ENCODE results near the gene NSMF. TPM values are rescaled to one million over a fixed set of nuclear protein-coding genes. Genes with fewer than 3 reads are reported as not detected.
A peak's percentile ranks its signal among the peaks of the same experiment; 100 is the strongest.

The NSMF gene
- total RNA-seq, 2 donors from 2014 or later = 42.4 to 128 TPM

DNA sequence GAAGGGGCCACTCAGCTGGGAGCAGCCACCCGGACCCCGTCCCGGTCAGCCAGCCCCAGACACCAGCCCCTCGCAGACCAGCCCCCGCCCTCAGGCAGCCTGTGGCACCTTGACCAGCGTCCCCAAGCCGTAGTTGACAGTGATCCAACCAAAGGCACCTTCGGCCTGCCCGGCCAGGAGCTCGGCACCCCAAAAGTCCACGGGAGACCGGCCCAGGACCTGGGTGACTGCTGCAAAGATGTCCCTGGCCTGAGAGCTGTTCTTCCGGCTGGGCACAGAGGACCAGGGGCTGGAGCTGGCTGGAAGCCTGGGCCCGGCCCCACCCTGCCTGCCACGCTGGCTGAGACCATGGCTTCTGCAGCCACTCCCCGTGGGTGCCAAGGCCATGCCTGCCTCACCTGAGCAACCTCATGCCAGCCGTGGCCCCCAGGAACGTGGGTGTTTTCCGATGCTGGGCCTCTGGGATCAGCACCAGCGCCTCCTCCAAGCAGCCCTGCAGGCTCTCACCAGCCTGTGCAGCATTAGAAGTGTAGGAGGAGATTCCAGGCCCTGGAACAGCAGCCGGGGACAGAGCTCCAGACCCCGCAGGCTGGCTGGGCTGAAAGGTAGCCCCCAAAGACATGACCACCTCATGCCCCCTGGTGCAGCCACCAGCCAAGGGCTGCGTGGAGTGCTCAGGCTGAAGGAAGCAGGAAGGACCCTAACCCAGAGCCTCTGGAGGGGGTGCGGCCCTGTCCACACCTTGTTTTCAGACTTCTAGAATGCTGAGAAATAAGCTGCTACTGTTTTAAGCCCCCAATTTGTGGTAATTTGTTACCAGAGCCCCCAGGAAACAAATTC, 22.2 kb downstream of the NSMF start:
- no peak overlapping the region for H3K4me3 ChIP-seq
- H3K27ac ChIP-seq = no peak overlapping the region
- no peak for DNase-seq (ENCODE audit: low spot score)
- TF ChIP-seq POLR2A (IDR thresholded peaks at IDR 0.05) (no peak), POLR2AphosphoS5 (IDR thresholded peaks at IDR 0.05) (no peak)
- TF ChIP-seq, protein P1, sequence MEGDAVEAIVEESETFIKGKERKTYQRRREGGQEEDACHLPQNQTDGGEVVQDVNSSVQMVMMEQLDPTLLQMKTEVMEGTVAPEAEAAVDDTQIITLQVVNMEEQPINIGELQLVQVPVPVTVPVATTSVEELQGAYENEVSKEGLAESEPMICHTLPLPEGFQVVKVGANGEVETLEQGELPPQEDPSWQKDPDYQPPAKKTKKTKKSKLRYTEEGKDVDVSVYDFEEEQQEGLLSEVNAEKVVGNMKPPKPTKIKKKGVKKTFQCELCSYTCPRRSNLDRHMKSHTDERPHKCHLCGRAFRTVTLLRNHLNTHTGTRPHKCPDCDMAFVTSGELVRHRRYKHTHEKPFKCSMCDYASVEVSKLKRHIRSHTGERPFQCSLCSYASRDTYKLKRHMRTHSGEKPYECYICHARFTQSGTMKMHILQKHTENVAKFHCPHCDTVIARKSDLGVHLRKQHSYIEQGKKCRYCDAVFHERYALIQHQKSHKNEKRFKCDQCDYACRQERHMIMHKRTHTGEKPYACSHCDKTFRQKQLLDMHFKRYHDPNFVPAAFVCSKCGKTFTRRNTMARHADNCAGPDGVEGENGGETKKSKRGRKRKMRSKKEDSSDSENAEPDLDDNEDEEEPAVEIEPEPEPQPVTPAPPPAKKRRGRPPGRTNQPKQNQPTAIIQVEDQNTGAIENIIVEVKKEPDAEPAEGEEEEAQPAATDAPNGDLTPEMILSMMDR (IDR thresholded peaks at IDR 0.05) = no peak
- intact Hi-C loops (cut with DNase I) = no loop called here
- 84% methylated on average over 18 of the region's 24 CpGs for WGBS
- no peaks in the 10 kb centered on the region for H3K36me3 ChIP-seq
- H3K27me3 ChIP-seq (replicated peaks; ENCODE audit: insufficient read depth) = no peaks in the 10 kb centered on the region
- peaks cover 3% of the 10 kb centered on the region for H3K4me1 ChIP-seq (replicated peaks)
- H3K9me3 ChIP-seq = no peaks in the 10 kb centered on the region

- peak; percentile 74 for DNase-seq (ENCODE audit: low spot score)
- Histone ChIP-seq H3K27me3 (replicated peaks; ENCODE audit: insufficient read depth) (no peaks in the 10 kb centered on the region), H3K4me3 (no peak overlapping the region), H3K36me3 (no peaks in the 10 kb centered on the region), H3K9me3 (no peaks in the 10 kb centered on the region), H3K27ac (no peak overlapping the region), H3K4me1 (replicated peaks) (peaks cover 3% of the 10 kb centered on the region)
- WGBS = 49% methylated on average over 22 of the region's 42 CpGs
- TF ChIP-seq POLR2AphosphoS5 (IDR thresholded peaks at IDR 0.05) (peak; percentile 50), POLR2A (IDR thresholded peaks at IDR 0.05) (no peak)
- intact Hi-C loops (cut with DNase I) = no loop called here
These were observed 23.0 kb downstream of the NSMF start for GRCh38 chr9:137435980-137436760.

DNA sequence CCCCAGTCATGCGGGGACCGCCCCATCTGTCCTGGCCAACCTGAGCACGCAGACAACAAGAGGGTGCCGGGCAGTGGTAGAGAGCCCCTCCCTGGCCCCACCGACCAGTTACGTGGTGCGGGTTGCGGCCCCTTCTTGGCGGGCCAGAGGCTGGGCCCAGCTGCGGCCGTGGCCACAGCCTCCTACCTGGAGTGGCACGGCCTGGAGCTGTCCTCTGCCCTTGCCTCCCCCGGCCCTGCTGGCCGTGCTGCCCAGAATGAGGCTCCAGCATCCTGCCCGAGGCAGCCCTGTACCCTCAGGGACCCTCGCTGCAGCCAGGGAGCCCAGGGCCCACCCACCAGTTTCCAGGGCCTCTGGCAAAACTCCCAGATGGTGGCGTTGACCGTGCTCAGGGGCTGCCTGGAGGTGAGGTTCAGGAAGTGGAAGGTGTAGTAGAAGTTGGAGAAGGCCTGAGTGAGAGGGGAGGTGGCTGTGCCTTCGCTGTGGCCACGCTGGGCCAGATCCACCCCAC, 23.7 kb downstream of the NSMF start:
- no peaks in the 10 kb centered on the region for H3K36me3 ChIP-seq
- no peak overlapping the region for H3K4me3 ChIP-seq
- intact Hi-C loops (cut with DNase I) = no loop called here
- DNase-seq (ENCODE audit: low spot score) = no peak
- H3K27ac ChIP-seq = no peak overlapping the region
- no peaks in the 10 kb centered on the region for H3K27me3 ChIP-seq (replicated peaks; ENCODE audit: insufficient read depth)
- peaks cover 3% of the 10 kb centered on the region for H3K4me1 ChIP-seq (replicated peaks)
- WGBS = 76% methylated on average over 17 of the region's 20 CpGs
- H3K9me3 ChIP-seq = no peaks in the 10 kb centered on the region
- TF ChIP-seq POLR2AphosphoS5 (IDR thresholded peaks at IDR 0.05) (no peak), POLR2A (IDR thresholded peaks at IDR 0.05) (no peak)
- TF ChIP-seq, protein P1 (IDR thresholded peaks at IDR 0.05) = no peak

DNA sequence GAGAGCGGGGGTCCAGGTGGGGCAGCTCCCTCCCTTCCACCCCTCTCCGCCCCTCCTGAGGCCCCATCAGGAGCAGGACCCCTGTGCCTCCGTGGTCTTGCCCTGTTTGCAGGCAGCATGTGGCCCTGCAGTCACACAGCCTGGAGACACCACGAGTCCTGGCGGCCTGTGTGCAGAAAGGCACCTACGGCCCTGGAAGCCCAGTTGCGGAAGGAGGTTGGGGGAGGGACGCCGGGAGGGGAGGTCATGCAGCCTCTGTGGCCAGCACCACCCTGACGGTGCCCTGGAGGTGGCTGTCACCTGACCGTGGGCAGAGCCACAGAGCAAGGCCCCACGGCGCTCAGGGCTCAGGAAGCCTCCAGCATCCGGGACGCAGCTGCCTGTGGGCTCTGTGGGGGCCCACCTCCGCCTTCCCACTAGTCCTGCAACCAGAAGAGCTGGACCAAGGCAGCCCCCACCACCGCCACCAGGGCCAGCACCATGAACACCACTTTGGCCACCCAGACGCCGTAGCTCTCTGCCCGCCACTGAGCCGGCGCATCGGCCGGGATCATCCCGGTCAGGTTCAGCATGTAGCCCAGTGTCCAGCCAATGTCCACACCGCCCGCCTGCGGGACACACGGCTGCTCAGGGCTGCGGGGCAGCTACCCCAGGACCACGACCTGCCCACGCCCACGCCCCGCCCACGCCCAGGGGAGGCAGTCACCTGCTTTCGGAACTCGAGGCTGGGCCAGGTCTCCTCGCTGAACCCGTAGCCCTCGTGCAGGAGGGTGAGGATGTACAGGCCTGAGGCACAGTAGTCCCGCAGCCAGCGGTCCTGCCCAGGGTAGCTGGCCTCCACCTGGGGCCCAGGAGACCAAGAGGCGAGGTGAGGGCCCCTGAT, 24.4 kb downstream of the NSMF start:
- Histone ChIP-seq H3K27me3 (replicated peaks; ENCODE audit: insufficient read depth) (no peaks in the 10 kb centered on the region), H3K36me3 (no peaks in the 10 kb centered on the region), H3K4me3 (no peak overlapping the region), H3K4me1 (replicated peaks) (peaks cover 3% of the 10 kb centered on the region), H3K9me3 (no peaks in the 10 kb centered on the region), H3K27ac (no peak overlapping the region)
- intact Hi-C loops (cut with DNase I) = no loop called here
- DNase-seq (ENCODE audit: low spot score) = no peak
- TF ChIP-seq, protein P1 (IDR thresholded peaks at IDR 0.05) = no peak
- no peak for TF ChIP-seq POLR2AphosphoS5 (IDR thresholded peaks at IDR 0.05)
- WGBS = 83% methylated on average over 30 of the region's 43 CpGs
